ENCODE measurements around the gene SDC4.

The SDC4 gene

DNA sequence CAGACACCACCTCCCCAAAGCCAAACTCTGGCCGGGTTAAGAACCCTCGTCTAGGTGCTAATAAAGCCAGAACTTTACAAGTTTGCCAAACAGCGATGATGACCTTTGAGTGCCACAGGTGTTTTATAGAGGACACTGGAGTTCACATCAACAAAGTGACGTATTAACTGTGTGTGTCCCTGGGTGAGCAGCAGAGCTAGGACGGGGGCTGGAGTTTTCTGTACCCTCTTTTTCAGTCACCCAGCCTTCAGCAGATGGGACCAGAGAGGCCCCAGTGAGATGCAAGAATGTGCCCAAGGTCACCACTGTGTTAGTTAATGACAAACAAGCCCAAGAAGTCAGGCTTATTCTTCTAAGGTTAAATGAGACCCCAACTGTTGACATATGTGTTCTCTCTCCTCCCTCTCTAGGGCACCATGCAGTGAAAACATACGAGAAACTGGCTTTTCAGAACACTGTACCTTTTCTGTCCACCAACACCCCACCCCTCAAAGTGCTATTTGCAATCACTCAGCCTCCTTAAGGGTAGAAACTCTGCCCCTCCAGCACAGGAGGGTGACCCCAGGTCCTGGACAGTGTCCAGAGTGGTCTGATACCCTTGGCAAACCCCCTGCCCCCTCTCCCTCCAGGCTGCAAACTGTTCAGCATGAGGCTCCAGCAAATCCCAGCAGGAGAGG lies 5.2 kb downstream of the SDC4 start:
- no peak for DNase-seq

DNA sequence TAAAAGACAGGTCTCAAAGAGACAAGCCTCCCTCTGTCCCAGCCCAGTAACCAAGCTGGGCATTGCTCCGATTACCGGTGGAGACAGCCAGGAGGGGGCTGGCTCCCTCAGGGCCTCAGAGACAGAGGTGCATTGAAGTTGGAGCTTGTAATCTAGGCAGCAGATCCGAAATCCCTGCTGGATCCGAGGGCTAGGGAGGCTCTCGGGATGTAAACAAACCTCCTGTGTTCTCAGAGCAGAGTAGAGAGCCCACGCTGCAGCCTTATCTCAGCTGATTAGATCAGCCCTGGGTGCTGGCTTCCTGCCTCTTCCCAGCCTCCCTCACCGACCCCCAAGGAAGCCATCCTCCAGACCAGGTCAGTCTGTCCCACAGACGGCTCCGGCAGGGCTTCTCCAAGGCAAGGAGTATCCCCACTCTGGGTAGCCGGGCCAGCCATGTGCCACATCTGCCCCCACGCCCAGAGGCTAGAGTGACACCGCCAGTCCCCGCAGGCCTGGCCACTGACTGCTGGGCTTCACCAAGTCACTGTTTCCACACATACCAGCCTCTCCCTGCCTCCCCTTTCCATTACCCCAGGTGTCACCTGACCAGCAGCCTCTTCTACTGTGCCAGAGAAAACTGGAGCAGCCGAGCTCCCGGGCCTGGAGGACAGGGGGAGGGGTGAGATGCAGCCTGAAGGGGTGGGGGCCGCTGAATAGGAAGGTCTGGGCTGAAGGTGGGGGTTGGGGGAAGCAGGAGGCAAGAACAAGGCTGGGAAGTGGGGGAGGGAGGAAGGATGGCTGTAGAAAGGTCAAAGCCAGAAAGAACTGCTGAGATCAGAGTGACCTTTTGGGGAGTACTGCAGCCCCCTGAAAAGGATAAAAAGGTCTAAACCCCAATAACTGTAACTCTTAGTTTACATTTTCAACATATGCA lies 6.0 kb downstream of the SDC4 start:
- DNase-seq = no peak

DNA sequence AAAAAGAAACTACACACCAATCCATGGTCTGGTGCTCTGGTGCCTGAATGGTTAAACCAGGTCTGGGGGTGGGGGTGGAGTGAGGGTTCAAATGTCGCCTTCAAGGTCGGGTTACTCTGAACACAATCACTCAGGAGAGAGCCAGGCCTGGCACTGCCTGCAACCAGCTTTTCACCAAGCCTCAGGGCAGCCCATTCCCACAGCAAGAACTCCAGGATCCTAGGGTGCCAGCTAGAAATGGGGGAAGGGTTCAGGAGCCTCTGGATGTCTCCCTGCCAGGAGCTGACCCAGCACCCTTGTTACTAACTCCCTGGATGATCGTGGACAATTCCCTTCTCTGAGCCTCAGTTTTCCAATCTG lies 6.7 kb downstream of the SDC4 start:
- no peak for DNase-seq

DNA sequence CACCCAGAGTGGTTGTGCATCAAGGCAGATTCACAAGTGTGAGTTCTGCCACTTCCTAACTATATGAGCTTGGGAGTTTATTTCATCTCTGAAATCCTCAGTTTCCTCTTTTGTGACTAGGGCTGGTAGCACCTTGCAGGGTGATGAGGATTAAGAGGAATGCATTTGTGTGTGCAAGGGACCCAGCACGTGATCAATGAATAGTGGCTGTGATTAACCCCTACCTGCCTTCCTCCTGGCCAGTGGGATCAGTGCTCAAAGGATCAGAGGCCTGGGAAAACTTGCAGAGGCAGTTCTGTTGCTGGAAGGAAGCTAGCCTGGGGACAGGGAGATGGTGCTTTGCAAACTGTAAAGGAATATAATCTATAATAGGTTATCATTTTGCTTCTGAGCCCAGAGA lies 7.3 kb downstream of the SDC4 start:
- DNase-seq = no peak

DNA sequence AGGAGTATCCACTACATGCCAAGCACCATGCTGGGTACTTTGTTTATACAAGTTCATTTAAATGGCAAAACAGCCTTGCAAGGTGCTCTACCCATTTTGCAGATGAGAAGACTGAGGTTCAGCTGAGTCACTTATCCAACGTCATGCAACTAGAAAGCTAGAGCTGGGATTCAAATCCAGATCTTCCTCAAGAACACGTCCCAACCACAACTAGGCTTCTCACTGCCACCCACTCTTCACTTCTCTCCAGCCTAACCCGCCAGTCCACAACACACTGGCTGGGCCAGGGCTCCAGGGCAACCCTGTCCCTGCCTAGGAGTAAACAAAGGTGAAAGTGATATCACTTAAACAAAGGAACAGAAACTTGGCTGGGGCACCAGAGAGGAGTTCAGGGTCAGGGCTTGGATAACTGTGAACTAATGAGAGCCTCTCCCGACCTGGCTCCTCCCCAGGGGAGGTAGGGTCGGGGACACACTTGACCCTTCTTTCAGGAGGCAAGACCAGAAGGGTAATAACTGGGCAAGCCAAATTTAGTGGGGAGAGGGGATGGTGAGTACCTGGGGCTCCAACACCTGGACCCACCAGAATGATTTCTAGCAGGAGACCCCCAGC lies 7.9 kb downstream of the SDC4 start:
- no peak for DNase-seq

DNA sequence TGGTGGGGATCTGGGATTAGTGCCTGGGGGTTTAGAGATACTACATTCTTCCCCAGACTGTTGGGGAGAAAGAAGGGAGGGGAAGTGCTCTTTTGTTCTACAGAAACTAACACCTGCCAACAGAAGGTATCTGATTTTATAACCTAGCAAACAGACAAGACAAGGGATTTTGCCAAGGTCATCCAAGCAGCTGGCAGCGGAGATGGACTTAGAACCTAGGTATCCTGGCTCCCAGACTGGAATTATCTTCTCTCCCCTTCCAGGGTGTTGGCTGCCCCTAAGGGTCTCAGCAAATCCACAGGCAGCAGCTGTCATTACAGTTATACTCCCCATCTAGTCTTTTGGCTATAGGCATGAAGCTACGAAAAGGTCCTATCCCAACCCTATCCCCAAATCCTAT lies 8.4 kb downstream of the SDC4 start:
- DNase-seq = no peak

DNA sequence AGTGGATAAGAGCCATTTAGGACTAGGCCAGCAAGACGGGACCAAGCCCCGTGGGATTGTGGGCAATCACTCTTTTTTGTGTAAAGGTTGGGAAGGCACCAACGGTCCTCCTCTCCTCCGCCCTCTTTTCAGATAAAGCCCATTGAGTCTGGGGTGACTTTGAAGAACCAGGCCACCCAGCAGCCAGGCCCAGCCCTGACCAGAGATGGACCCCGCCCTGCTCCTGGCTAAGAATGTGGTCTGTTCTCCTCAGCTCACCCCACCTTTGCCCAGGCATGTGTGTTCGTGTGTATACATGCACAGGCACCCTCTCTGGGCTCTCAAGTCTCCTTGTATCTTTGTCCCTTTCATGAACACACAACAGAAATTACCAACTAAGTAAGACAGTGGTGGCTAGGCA lies 9.1 kb downstream of the SDC4 start:
- peak; percentile 77 for DNase-seq

DNA sequence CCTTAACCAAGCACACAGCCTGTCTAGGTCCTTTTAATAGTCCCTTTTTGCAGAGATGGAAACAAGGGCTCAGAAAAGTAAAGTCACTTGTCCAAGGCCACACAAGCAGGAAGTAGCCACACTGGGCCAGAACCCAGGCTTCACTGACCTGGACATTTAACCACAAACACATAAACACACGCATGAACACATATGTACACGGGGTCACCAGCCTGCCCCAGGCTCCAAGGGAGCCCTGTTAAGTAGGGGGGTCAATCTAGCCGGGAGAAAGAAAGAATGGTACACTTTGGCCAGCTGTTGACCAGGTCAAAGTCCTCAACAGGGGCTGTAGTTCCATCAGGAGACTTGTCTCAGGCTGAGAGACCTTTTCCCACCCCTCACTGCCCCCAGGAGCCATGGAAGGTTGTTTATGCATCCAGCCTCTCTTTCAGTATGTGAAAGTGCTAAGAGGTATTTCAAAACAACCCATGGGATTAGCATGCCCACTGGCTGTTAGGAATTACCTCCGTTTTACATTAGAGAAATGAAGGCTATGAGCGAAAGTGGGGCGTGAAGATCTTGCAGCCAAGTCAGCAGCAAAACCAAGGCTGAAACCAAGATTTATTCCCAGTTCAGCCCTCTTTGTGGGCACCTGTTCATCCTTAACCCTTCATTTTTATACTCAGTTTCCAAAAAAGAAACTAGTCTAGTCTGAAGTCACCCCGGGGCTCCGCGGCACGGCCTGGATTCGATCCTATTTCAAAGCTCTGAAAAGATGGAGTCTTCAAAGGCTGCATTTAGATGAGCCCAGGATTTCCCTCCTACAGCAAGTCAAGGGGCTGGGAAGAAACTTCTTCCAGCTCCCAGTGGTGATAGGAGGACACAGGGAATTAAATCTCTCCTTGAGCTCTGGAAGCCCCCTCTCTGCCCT lies 9.8 kb downstream of the SDC4 start:
- DNase-seq = no peak

DNA sequence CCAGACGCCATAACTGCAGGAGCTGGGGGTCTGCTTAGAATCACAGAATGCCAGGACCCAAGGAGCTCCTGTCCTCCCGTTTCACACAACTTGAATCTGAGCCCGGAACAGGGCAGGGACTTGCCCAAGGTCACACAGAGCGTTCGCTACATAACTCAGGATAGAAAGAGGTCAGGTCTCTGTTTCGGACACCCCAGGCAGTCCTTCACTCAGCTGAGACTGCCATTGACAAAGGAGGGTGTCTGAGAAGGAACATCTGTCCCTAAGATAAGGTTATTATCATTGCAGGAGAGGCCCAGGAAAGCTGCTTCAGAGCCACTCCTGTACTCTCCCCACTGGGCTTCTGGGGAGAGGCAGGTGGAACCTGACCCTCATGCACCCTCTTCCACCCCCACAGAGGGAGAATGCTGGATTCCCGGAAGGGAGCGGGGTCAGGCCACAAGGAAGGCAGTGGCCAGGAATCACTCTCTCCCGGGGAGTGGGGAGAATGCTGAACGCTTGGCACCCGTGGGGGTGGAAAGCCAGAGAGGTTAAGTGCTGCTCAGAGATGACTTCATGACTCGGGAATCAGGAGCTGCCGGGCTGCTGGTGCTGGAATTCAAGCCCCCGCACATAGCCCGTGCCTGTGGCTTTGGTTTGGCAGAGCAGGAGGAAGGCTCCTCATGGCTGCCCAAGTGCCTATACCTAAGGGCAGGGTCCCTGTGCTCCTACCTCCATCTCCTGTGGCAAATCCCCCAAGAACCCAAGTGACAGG lies 10.7 kb downstream of the SDC4 start:
- peak; percentile 49 for DNase-seq

DNA sequence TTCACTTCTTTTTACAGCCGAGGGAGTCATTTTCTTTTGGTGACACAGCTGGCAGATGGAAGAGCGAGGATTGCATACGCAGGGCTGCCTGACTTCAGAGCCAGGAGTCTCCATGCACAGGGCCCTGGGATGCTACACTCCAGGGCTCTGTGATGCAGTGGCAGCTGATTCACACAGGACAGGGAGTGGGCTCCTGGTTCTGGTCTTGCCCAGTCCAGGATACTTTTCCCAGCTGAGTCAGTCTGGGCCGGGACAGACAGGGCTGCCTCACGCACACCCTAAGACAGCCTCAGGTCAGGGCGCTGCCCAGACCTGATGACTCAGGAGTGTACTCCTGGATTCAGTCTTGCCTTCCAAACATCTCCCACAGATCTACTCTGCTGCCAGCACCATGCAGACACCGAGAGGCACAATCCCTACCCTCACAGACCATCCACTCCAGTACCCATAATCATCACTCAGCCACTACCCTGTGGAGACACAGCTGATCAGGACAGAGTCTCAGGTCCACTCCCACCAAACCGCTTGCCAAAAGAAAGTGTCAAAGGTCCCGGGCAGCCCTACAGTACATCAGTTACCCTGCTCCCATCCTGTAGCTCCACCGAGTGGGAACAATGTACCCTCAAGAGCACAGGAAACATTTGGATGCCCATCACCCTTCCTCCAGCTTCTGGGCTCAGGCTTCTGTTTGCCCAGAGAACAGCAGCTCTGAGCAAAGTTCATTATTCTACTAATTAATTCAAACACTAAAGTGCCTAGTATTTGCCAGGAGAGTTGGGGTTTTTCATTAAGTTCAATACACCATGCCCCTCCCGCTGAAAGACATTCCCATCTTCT lies 11.5 kb downstream of the SDC4 start:
- no peak for DNase-seq

DNA sequence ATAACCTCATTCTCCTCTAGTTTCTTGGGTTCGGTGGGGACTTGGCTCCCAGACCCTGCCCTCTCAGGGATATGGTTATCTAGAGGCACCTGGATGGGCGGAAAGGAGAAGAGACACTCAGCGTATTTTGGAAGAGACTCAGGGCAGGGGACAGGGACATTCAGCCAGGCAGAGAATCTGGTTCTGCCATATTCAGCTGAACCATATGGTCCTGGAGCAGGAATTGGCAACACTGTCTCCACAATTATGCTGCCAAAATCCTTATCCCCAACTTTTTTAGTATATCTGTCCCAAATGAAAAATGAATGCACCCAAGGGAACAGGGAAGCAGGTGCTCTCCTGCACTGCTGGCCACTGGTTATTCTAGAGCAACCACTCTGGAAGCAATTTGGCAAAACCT lies 17.7 kb downstream of the SDC4 start:
- no peak for DNase-seq

DNA sequence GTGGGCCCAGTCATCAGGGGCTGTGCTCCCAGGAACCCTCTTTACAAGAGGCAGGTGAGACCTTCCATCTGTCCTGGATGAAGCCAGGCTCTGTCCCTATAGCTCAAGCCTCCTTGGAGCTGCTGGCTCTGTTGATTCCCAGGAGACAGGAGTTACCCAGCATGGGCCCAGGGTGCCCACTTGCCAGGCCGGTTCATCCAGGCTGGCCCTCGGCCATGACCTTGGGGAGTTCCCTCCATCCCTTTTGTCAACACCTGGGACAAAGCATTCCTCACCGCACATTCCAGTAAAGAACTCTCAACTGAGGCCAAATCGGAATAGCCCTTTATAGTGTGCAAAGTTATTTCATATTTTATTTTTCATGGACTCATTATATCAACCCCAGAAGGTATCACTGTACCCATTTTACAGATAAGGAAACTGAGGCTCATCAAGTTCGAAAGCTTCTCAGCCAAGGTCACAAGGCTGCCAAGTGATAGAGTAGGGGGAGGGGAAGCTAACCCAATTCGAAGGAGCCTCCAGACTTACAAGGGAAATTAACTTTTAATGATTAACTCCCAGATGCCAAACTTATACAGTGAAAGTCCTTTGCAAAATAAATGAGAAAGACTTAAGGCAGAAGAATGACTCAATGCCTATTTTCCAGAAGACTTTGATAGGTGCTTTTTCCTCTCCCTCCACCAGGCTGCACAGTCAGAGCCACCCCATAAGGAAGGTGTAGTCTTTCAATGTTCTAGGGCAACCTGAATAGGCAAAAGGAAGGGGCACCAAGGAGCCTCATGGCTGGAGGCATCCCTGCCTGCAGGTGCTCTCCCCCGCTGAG lies 18.5 kb downstream of the SDC4 start:
- no peak for DNase-seq

DNA sequence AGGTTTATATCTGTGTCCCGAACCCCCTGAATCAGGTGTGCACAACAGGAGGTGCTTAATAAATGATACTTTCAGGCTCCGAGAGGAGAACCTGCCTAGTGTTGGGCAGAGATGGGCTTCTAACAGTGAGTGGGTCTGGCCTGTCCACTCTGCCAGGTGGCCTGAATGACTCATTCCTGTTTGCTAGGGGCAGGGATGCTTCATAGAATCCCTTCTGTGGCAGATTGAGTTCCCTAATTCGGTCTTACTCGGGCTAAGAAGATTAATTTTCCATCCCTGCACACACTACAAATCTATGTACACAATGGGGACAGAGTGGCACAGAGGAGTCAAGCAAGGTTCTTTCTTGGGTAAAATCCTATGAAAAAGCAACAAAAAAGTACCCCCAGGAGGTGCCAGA lies 19.8 kb downstream of the SDC4 start:
- DNase-seq = no peak

DNA sequence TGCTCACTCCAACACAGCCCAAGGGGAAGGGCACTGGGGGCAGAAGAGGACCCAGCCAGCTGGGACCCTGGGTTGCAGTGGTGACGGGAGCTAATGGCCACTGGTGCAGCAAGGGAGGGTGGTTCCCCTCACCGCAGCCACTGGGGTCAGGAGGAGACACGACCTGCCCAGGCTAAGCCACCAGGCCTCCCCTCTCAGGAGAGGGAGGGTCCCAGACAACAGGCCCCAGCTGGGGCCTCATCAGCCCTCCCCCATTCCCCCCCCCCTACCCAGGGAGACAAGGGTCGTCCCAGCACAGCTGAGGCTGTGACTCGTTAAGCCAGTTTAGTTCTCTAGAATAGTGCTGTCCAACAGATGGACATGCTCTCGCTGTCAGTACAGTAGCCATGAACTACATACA lies 22.9 kb downstream of the SDC4 start:
- DNase-seq = no peak

DNA sequence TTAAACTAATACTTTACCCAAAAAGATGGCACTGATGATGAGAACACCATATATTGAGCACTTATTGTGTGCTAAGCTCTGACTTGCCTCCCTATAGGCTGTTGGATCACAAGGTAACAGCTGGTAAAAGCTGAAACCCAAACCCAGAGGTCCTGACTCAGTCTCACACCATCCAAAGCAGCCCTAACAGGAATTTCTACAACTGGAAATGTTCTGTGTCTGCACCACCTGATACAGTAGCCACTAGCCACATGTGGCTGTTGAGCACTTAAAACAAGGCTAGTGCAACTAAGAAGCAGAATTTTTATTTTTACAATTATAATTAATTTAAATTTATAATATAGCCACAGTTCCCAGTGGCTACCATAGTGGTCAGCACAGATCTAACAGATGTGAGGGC lies 24.5 kb downstream of the SDC4 start:
- no peak for DNase-seq

DNA sequence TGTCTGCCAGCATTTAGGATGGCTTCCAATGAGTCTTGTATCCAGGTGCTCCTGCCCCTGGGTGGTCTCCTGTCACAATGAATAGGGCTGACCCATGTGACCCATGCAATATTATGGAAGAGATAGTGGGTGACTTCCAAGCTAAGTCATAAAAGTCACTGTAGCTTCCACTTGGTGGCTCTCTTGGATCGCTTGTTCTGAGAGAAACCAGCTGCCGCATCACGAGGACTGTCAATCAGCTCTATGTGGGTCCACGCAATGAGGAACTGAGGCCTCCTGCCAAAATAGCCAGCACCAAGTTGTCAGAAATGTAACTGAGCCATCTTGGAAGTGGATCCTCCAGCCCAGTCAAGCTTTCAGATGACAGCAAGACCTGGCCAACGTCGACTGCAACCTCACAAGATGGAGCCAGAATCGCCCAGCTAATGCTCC lies 25.3 kb downstream of the SDC4 start:
- peak; percentile 92 for DNase-seq

DNA sequence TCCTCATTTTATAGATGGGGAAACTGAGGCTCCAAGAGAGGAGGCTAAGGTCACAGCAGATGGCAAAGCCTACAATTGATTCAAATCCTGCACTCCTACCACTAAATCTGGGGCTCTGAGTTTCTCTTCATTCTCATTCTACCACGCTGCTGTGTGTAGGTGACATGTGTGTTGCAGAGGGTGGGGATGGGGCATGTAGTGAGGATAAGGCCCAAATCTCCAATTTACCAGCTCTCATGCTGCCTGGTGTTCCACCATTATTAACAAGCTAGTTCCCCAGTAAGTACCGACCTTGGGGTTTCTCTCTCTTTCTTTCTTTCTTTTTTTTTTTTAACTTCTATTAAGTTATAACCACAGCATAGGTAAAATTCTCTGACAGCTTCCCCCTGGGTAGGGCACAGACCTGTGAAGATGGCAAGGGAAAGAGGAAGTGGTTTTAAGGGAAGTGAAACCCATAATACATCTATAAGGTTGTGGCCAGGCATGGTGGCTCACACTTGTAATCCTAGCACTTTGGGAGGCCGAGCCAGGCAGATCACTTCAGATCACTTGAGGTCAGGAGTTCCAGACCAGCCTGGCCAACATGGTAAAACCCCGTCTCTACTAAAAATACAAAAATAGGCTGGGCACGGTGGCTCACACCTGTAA lies 27.2 kb downstream of the SDC4 start:
- DNase-seq = peak; percentile 54

DNA sequence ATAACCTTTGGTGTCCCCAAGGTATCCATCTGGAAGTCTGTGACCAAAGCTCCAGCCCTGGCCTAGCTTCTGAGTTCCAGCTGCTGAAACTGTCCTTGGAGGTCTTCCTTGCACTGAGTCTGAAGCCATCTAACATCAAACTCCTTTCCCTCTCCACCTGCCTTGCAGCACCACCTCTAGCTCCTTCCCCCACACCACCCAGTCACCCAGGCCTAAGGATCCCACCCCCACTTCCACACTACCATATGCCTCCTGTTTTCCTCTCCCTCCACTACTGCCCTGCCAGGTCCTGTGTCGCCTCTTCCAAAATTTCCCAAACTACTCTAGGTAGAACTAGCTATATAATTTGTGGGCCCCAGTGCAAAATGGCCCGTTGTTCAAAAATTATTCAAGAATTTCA lies 29.3 kb downstream of the SDC4 start:
- no peak for DNase-seq

DNA sequence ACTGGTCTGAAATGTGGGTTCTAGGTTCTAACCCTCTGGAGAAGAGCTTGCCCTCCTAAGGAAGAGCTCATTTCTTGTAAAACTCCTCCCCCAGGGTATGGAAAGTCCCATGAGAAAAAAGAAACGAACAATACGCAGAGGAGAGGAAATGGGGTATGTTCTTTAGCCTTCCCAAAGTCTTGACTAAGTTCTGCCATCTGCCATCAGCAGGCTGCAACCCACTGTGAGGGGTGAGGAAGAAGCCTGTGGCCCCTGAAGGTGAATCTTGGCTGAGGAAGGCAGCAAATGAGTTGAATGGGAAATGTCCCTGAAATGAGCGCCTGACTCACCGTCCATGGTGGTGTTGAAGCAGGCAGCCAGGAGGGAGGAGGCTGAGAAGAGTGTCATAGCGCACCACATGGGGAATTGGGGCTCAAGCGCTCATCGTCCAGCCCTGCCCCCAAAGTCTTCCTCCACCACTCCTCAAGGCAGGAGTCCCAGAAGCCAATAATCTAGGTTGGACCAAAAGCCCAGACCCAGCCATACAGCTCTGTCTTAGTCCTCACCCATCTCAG lies 29.8 kb downstream of the SDC4 start:
- DNase-seq = no peak

DNA sequence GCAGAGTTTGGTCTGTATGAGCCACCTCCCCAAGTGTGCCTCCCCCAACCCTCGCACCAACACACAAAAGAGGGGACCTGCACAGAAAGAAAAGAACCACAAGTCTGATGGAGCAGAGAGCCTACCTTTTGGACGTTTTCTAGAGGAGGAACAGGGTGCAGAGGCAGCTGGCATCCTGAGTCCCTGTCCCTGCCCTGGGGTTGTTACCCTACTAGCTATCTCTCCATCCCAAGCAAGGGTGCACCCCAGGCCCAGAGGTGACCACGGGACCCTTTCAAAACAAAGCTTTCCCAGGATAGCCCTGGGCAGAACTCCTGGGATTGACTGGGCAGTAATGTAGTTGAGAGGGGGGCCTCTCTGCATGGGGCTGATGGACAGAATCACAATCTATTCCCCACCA lies 30.4 kb downstream of the SDC4 start:
- no peak for DNase-seq

Data from hematopoietic multipotent progenitor cell treated with erythropoietin and hydrocortisone succinate and interleukin-3 and kit ligand, for 4 days (in vitro differentiated cells).